ENCODE measurements around the gene CMTM6.
"Not testable (repeated sequence)": the region's sequence is repeated elsewhere in the genome, so short reads cannot be mapped to it uniquely, and the experiment has no call there.

Gene CMTM6

GRCh38 chr3:32466808-32467207 lies 35.8 kb downstream of the CMTM6 start:
- DNase-seq (ENCODE audit: low read depth, low spot score), result not testable (repeated sequence)

- DNase-seq (ENCODE audit: low read depth, low spot score), result not testable (repeated sequence)
These were observed 37.9 kb downstream of the CMTM6 start for GRCh38 chr3:32464726-32465125.

- DNase-seq (ENCODE audit: low read depth, low spot score), result not testable (repeated sequence)
These were observed 39.2 kb downstream of the CMTM6 start for GRCh38 chr3:32463415-32463814.

- not testable (repeated sequence) for DNase-seq (ENCODE audit: low read depth, low spot score)
These were observed 40.3 kb downstream of the CMTM6 start for GRCh38 chr3:32462191-32462986.

DNA sequence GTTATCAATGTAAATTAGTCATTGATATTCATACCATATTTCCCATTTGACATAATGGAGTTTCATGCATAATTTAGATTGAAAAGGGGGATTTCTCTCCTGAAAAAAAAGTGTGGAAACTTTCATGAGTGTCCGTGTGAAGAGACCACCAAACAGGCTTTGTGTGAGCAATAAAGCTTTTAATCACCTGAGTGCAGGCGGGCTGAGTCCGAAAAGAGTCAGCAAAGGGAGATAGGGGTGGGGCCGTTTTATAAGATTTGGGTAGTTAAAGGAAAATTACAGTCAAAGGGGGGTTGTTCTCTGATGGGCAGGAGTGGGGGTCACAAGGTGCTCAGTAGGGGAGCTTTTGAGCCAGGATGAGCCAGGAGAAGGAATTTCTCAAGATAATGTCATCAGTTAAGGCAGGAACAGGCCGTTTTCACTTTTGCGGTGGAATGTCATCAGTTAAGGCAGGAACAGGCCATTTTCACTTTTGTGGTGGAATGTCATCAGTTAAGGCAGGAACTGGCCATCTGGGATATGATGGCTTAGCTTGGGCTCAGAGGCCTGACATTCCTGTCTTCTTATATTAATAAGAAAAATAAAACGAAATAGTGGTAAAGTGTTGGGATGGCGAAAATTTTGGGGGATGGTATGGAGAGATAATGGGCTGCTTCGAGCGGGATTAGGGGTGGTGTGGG lies 41.7 kb downstream of the CMTM6 start:
- not testable (repeated sequence) for DNase-seq (ENCODE audit: low read depth, low spot score)

DNA sequence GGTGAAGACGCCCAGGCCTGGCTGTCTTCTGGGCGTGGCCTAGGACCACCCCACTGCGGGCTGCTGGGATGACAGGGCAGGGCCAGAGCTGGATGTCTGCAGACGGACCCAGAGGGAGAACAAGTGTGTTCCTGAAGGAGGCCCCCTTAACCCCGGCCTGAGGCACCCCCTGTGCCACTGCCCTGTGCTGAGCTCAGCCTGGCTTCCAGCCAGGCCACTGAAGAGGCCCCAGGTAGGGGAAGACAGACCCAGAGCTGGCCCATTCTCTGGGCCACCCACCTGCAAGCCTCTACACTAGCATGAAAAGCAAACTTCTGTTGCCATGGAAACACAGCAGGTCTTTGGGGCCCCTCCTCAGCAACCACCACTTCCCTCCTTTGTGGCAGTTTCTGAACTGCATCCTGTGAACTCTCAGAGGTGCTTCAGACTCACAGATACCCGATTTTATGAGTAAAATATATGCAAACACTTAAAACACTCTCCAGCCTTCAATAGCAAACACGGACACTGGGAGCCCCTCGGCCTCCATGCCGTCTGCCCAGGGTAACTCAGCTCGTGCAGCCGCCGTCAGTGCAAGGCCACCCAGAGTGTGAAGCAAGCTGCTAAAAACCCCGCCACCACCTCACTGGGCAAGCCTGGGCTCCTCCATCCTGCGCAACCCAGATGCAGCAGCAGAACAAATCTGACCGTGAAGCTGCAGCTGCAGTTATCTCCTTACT lies 42.5 kb downstream of the CMTM6 start:
- peak; percentile 86 for DNase-seq (ENCODE audit: low read depth, low spot score)

DNA sequence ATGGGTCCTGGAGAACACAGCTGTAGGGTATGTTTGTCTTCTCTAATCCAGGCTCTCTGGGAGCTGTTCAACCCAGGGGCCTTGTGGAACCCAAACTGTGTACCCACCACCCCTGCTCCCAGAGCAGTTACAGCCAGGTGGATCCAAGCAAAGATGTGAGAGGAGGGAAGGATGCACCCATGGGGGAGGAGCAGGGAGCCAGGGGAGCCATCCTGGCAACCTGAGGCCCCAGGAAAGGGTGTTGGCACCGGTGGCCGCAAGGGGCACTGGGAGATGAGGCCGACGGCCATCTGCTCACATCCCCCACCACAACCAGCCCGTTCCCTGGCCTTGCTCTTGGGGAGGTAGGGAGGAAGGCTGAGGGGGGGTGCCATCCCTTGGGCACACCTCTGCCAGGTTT lies 43.2 kb downstream of the CMTM6 start:
- DNase-seq (ENCODE audit: low read depth, low spot score), result no peak

- no peak for DNase-seq (ENCODE audit: low read depth, low spot score)
These were observed 44.6 kb downstream of the CMTM6 start for GRCh38 chr3:32457971-32458471.

DNA sequence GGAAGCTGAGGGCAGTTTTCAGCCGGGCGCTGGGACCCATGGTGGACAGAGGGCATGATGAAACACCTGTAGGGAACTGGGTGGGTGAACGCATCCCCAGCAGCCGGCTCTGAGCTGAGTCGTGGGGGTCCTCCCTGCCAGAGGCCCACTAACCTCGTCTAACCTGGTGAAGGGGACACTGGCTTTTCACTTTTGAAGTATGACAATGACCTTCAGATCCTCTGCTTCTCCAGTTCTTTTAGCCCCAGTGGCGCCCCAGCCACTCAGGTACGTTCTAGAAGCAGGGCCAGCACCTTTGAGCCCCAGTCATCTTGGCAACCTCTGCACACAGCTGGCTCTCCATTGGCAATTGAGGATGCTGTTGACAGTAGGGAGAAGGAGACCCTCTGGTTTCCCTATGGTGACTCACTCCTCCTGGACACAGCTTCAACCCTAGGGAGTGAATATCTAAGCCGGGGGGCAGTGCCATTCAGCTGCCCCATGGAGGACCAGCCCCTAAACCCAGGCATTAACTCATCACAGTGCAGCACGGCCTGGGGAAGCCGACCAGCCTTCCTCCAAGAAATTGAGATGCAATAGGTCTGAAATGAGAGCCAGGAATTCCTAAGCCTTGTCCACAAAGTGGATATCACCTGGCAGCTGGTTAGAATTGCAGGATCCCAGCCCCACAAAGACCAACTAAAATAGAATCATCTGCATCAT lies 46.1 kb downstream of the CMTM6 start:
- DNase-seq (ENCODE audit: low read depth, low spot score), result no peak

- DNase-seq (ENCODE audit: low read depth, low spot score), result no peak
These were observed 46.8 kb downstream of the CMTM6 start for GRCh38 chr3:32455609-32456428.

GRCh38 chr3:32454731-32455608 lies 47.7 kb downstream of the CMTM6 start:
- DNase-seq (ENCODE audit: low read depth, low spot score), result no peak

DNA sequence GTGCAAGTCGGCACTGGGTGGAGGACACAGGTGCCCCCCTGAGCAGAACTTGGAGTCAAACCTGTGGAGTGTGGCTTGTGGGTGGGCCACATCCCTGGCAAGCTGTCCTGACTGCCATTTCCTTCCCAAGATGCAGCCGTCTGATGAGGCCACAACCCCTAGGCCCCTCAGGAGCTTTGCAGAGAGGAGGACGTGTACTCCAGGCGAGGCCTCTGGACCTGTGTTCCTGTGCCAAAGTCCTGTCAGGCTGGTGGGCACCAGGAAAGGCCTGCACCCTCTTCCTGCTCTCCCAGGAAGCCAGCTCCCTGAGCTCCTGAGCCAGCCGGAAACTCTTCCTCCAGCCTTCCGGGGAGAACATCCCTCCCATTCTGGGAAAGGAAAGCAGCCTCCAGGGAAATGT lies 48.5 kb downstream of the CMTM6 start:
- DNase-seq (ENCODE audit: low read depth, low spot score), result no peak

DNA sequence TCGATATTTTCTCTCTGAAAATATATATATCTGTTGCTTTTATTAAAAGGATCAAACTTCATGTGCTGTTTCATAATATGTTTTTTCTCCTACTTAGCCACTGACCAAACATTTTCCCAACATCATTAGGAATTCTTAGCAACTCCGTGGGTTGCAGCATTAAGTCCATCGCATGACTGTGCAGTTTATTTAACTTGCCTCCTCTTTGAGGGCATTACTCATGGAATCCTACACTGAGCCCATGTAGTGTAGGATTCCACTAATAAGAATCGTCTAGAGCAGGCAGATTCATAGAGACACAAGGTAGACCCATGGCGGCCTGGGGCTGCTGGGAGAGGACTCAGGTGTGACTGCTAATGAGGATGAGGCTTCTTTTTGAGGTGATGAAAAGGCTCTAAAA lies 49.3 kb downstream of the CMTM6 start:
- no peak for DNase-seq (ENCODE audit: low read depth, low spot score)

DNA sequence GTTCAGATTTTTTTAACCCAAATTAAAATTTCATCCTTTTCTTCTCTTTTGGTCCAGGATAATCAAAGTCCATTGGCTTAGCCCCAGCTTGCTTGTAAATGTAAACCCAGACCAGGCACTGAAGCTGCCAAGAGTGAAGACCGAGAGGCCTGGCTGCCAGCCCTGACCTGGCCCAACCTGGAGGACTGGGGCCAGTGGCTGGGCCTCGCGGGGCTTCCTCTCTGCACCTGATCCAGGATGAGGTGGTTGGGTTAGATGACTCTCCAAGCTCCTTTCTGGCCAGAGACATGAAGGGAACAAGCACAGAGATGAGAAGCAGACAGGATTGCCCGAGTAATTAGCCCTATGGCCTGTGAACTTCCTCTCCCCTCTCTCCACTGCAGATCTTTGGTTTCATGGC lies 50.6 kb downstream of the CMTM6 start:
- no peak for DNase-seq (ENCODE audit: low read depth, low spot score)

DNA sequence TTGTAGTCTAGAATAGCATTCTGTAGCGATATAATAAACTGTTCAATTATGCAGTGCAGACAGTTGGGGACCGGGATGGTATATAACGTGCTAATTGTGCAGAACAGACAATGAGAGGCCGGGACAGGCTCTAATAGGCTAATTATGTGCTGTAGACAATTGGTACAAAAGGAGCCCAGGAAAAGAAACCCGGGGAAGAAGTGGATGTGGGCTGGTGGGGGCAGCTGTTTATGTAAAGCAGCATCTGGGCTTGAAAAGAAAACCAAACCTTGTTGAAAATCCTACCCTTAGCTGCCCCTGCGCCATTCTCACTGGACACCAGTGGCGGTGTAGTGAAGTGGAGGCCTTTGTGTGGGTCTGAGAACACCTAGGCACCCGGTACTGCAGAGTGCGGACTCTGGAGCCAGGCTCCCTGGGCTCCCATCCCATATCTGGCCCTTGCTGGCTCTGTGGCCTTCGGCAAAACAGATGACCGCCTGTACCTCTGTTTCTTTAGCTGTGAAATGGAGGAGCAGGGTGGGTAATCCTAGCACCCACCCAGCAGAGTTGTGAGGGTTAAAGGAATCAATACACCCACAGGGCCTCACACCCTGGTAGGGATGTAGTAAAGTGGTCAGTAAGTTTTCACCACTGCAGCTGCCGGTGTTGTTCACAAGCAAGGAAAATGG lies 51.5 kb downstream of the CMTM6 start:
- no peak for DNase-seq (ENCODE audit: low read depth, low spot score)

- no peak for DNase-seq (ENCODE audit: low read depth, low spot score)
These were observed 52.2 kb downstream of the CMTM6 start for GRCh38 chr3:32450426-32450825.

- DNase-seq (ENCODE audit: low read depth, low spot score), result no peak
These were observed 53.0 kb downstream of the CMTM6 start for GRCh38 chr3:32449691-32450090.

DNA sequence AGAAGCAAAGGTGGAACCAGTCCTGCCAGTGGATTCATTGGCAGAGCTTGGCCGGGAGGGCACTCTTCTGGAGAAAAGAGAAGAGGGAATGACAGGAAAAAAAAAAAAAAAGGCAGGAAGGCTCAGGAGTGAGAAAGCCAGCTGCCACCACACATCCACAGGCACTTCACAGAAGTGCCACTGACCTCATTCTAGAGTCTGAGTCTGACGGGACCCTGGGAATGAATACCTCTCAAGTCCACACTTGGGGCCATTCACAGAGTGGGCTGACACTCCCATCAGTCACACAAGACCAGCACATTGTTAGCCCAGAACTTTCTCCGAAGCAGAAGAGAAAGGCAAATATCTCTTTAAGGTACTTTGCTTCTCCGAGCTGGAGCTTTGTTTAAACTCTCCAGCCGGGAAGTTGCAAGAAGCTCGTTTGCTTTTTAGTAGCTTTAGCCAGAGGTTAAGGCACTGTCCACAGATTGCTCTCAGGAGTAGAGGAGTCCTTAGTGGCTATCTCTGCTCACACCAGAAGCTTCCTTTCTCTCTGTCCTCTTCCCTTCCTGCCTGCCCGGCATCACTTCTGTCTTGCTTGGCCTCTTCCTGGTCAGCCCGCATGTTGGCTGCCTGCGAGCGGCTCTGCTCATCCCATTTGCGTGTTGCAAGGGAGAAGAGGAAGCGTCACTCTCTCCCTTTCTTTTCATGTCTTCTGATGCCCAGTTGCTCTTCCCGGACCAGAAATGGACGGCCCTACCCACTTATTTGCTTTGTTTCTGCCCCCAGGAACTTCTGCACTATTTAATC lies 53.8 kb downstream of the CMTM6 start:
- no peak for DNase-seq (ENCODE audit: low read depth, low spot score)
